Testis (tissue), 2 donors: Measurements from ENCODE around the gene RGS16.

Experiments used
- POLR2A ChIP-seq: fragments of 450-650 bp; IDR thresholded peaks from one replicate; pipeline ENCODE4 v1.6.1; 2017; ENCODE audit warnings: antibody characterized with exemption, mild to moderate bottlenecking, moderate library complexity
- TF ChIP-seq, protein P1 (sequence below), 3 experiments: fragments of 450-650 bp in 2 of 3; fragments of 200-600 bp in 1 of 3; sonication (generic) in 1 of 3; IDR thresholded peaks; one replicate each; pipeline ENCODE4 v1.5.1; 2016 to 2019; ENCODE audit warnings: antibody characterized with exemption in 3 of 3, mild to moderate bottlenecking in 2 of 3, moderate library complexity in 1 of 3

DNA sequence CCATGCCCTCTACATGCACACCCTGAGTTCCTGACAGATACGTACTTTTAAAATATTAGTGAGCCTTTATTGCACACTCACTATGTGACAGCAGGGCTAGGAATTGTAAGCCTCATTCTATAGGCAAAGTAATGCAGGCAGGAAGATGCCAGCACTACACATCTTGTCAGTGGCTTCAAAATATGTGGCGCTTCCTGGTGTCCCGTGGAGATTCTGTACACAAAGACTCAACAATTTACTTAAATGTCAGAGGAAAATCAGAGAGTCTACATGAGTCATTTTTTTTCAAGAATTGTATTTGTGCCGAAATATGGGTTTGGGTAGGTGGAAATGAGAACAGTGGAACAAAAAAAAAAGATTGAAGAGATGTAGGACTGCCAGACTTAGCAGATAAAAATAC, 42.7 kb downstream of the RGS16 start:
- TF ChIP-seq, protein P1, sequence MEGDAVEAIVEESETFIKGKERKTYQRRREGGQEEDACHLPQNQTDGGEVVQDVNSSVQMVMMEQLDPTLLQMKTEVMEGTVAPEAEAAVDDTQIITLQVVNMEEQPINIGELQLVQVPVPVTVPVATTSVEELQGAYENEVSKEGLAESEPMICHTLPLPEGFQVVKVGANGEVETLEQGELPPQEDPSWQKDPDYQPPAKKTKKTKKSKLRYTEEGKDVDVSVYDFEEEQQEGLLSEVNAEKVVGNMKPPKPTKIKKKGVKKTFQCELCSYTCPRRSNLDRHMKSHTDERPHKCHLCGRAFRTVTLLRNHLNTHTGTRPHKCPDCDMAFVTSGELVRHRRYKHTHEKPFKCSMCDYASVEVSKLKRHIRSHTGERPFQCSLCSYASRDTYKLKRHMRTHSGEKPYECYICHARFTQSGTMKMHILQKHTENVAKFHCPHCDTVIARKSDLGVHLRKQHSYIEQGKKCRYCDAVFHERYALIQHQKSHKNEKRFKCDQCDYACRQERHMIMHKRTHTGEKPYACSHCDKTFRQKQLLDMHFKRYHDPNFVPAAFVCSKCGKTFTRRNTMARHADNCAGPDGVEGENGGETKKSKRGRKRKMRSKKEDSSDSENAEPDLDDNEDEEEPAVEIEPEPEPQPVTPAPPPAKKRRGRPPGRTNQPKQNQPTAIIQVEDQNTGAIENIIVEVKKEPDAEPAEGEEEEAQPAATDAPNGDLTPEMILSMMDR (IDR thresholded peaks at IDR 0.05): no peak
- TF ChIP-seq POLR2A: no peak
